Mesendoderm (in vitro differentiated cells): ENCODE results near the gene IRX2.

ENCODE experiments used
- DNase-seq: peaks from one replicate; pipeline ENCODE4 v3.0.0; 2013
- H2AK5ac ChIP-seq: 2 replicates; pipeline ENCODE4 v1.6.1; 2013; ENCODE audit warnings: low read length, inconsistent platforms
- H2BK120ac ChIP-seq: 2 replicates; pipeline ENCODE4 v1.6.1; 2013; ENCODE audit warnings: low read depth, mild to moderate bottlenecking, low read length, moderate library complexity, mixed read lengths
- H2BK15ac ChIP-seq: replicated peaks from 2 replicates; pipeline ENCODE4 v1.6.1; 2013; ENCODE audit warnings: low read depth, mild to moderate bottlenecking, moderate library complexity
- H2BK5ac ChIP-seq: 2 replicates; pipeline ENCODE4 v1.6.1; 2013; ENCODE audit warnings: low read length, inconsistent platforms
- H3K18ac ChIP-seq: 2 replicates; pipeline ENCODE4 v1.6.1; 2013; ENCODE audit warnings: mild to moderate bottlenecking, low read length, mixed read lengths
- H3K23ac ChIP-seq: one replicate; pipeline ENCODE4 v1.6.1; 2013; ENCODE audit warnings: low read length
- H3K27ac ChIP-seq: 2 replicates; pipeline ENCODE4 v1.5.1; 2013; ENCODE audit warnings: low read depth, mild to moderate bottlenecking, inconsistent platforms, low read length, moderate library complexity
- H3K27me3 ChIP-seq: 2 replicates; pipeline ENCODE4 v1.6.1; 2013; ENCODE audit warnings: low read length, control low read depth, mild to moderate bottlenecking, inconsistent platforms; ENCODE audit not compliant: insufficient read depth, poor library complexity
- H3K36me3 ChIP-seq: 2 replicates; pipeline ENCODE4 v1.6.1; 2013; ENCODE audit warnings: low read length, inconsistent platforms; ENCODE audit not compliant: control insufficient read depth, insufficient read depth
- H3K4ac ChIP-seq: one replicate; pipeline ENCODE4 v1.6.1; 2013; ENCODE audit warnings: low read depth, mild to moderate bottlenecking, low read length, moderate library complexity
- H3K4me1 ChIP-seq: 2 replicates; pipeline ENCODE4 v1.6.1; 2013; ENCODE audit warnings: low read depth, low read length, inconsistent platforms; ENCODE audit not compliant: control insufficient read depth
- H3K4me2 ChIP-seq: 2 replicates; pipeline ENCODE4 v1.6.1; 2013; ENCODE audit warnings: low read length
- H3K4me3 ChIP-seq: 2 replicates; pipeline ENCODE4 v1.5.1; 2013; ENCODE audit warnings: mild to moderate bottlenecking, low read length
- H3K56ac ChIP-seq: one replicate; pipeline ENCODE4 v1.6.1; 2013; ENCODE audit warnings: low read length
- H3K79me1 ChIP-seq: 2 replicates; pipeline ENCODE4 v1.6.1; 2013; ENCODE audit warnings: low read length, inconsistent platforms
- H3K79me2 ChIP-seq: 2 replicates; pipeline ENCODE4 v1.6.1; 2013; ENCODE audit warnings: mild to moderate bottlenecking, low read length; ENCODE audit not compliant: control insufficient read depth, insufficient read depth
- H3K9ac ChIP-seq: 2 replicates; pipeline ENCODE4 v1.6.1; 2013; ENCODE audit warnings: low read length, inconsistent platforms
- H4K5ac ChIP-seq: one replicate; pipeline ENCODE4 v1.6.1; 2013; ENCODE audit warnings: low read length
- H4K8ac ChIP-seq: one replicate; pipeline ENCODE4 v1.6.1; 2013; ENCODE audit warnings: low read depth, mild to moderate bottlenecking, control low read depth, low read length, moderate library complexity
- WGBS: extraction: QIAGEN DNeasy Blood & Tissue Kit; methylation state at CpG from one replicate; pipeline ENCODE4 v1.1.7; 2013; ENCODE audit warnings: low lambda C conversion rate, missing lambda C conversion rate; ENCODE audit not compliant: insufficient coverage; ENCODE audit errors: extremely low coverage; 5-methylcytosine and 5-hydroxymethylcytosine counted together

Gene IRX2

GRCh38 chr5:2764581-2764980 is 13.1 kb upstream of the IRX2 start:
- Histone ChIP-seq H3K4ac (no peak overlapping the region), H2BK5ac (no peak overlapping the region), H3K4me1 (peaks cover 2% of the 10 kb centered on the region), H3K4me2 (no peak overlapping the region), H2BK15ac (no peak overlapping the region), H3K56ac (no peak overlapping the region), H3K79me1 (no peaks in the 10 kb centered on the region), H3K9ac (no peak overlapping the region), H4K5ac (no peak overlapping the region), H3K18ac (no peak overlapping the region), H2BK120ac (no peak overlapping the region), H3K27me3 (no peaks in the 10 kb centered on the region), H3K27ac (no peak overlapping the region), H3K4me3 (no peak overlapping the region), H2AK5ac (no peak overlapping the region), H3K36me3 (no peaks in the 10 kb centered on the region), H4K8ac (no peak overlapping the region), H3K23ac (no peak overlapping the region), H3K79me2 (no peaks in the 10 kb centered on the region)
- WGBS, result no CpG with 5 or more reads among the region's 15 CpGs
- DNase-seq, result no peak

GRCh38 chr5:2763533-2763794 is 12.0 kb upstream of the IRX2 start:
- Histone ChIP-seq H2AK5ac (no peak overlapping the region), H3K4ac (no peak overlapping the region), H3K4me2 (no peak overlapping the region), H3K23ac (no peak overlapping the region), H3K36me3 (no peaks in the 10 kb centered on the region), H3K79me2 (no peaks in the 10 kb centered on the region), H3K18ac (no peak overlapping the region), H3K9ac (no peak overlapping the region), H3K27ac (no peak overlapping the region), H3K56ac (no peak overlapping the region), H2BK5ac (no peak overlapping the region), H4K8ac (no peak overlapping the region), H4K5ac (no peak overlapping the region), H2BK15ac (no peak overlapping the region), H3K79me1 (no peaks in the 10 kb centered on the region), H3K4me3 (no peak overlapping the region), H3K4me1 (peaks cover 2% of the 10 kb centered on the region), H2BK120ac (no peak overlapping the region), H3K27me3 (no peaks in the 10 kb centered on the region)
- no CpG with 5 or more reads among the region's 4 CpGs for WGBS
- no peak for DNase-seq

GRCh38 chr5:2762744-2763532 is 11.5 kb upstream of the IRX2 start:
- no peak overlapping the region for H3K23ac ChIP-seq
- WGBS, result no CpG with 5 or more reads among the region's 12 CpGs
- no peak overlapping the region for H2BK120ac ChIP-seq
- no peak overlapping the region for H2BK15ac ChIP-seq
- DNase-seq, result no peak
- H2BK5ac ChIP-seq, result no peak overlapping the region
- no peaks in the 10 kb centered on the region for H3K79me1 ChIP-seq
- peaks cover 2% of the 10 kb centered on the region for H3K27me3 ChIP-seq
- H3K9ac ChIP-seq, result no peak overlapping the region
- H4K8ac ChIP-seq, result no peak overlapping the region
- H3K79me2 ChIP-seq, result no peaks in the 10 kb centered on the region
- peaks cover 2% of the 10 kb centered on the region for H3K4me1 ChIP-seq
- no peak overlapping the region for H3K4me2 ChIP-seq
- no peaks in the 10 kb centered on the region for H3K36me3 ChIP-seq
- H3K4me3 ChIP-seq, result no peak overlapping the region
- no peak overlapping the region for H4K5ac ChIP-seq
- H3K18ac ChIP-seq, result no peak overlapping the region
- no peak overlapping the region for H3K4ac ChIP-seq
- no peak overlapping the region for H3K56ac ChIP-seq
- H3K27ac ChIP-seq, result no peak overlapping the region
- H2AK5ac ChIP-seq, result no peak overlapping the region

- peak; percentile 32 for DNase-seq
- no peak overlapping the region for H3K27ac ChIP-seq
Observed at GRCh38 chr5:2761921-2762488, 10.5 kb upstream of the IRX2 start.

GRCh38 chr5:2759696-2760461 is 8.4 kb upstream of the IRX2 start:
- no peak overlapping the region for H2AK5ac ChIP-seq
- WGBS, result no CpG with 5 or more reads among the region's 11 CpGs

More at GRCh38 chr5:2761921-2762488, 10.5 kb upstream of the IRX2 start:
- H3K4me1 ChIP-seq, result peaks cover 2% of the 10 kb centered on the region
- H3K9ac ChIP-seq, result no peak overlapping the region
- H3K36me3 ChIP-seq, result no peaks in the 10 kb centered on the region
- no peak overlapping the region for H3K4me3 ChIP-seq
- no peak overlapping the region for H2BK120ac ChIP-seq
- H3K79me1 ChIP-seq, result no peaks in the 10 kb centered on the region
- no peak overlapping the region for H2AK5ac ChIP-seq
- no peak overlapping the region for H3K4ac ChIP-seq
- no peaks in the 10 kb centered on the region for H3K79me2 ChIP-seq
- H3K4me2 ChIP-seq, result no peak overlapping the region
- no peak overlapping the region for H2BK15ac ChIP-seq
- peaks cover 8% of the 10 kb centered on the region for H3K27me3 ChIP-seq
- no peak overlapping the region for H4K8ac ChIP-seq
- H2BK5ac ChIP-seq, result no peak overlapping the region
- H4K5ac ChIP-seq, result no peak overlapping the region
- H3K56ac ChIP-seq, result no peak overlapping the region
- no peak overlapping the region for H3K18ac ChIP-seq
- no peak overlapping the region for H3K23ac ChIP-seq
- 94% methylated on average over 1 of the region's 4 CpGs for WGBS

More at GRCh38 chr5:2759696-2760461, 8.4 kb upstream of the IRX2 start:
- Histone ChIP-seq H4K5ac (no peak overlapping the region), H3K4me3 (no peak overlapping the region), H3K23ac (no peak overlapping the region), H3K27ac (no peak overlapping the region), H2BK5ac (no peak overlapping the region), H3K4me1 (peaks cover 2% of the 10 kb centered on the region), H3K79me1 (no peaks in the 10 kb centered on the region), H3K36me3 (no peaks in the 10 kb centered on the region), H3K9ac (no peak overlapping the region), H3K4me2 (no peak overlapping the region), H3K4ac (no peak overlapping the region), H2BK120ac (no peak overlapping the region), H3K79me2 (no peaks in the 10 kb centered on the region), H4K8ac (no peak overlapping the region), H3K27me3 (peaks cover 14% of the 10 kb centered on the region), H2BK15ac (no peak overlapping the region), H3K56ac (no peak overlapping the region), H3K18ac (no peak overlapping the region)
- no peak for DNase-seq
